HG03097 (cell line): Measurements from ENCODE around the gene EIPR1.
A peak's percentile ranks its signal among the peaks of the same experiment; 100 is the strongest.

Source experiments
- ATAC-seq: cut with Tn5 transposase; IDR thresholded peaks from one replicate; pipeline ENCODE4 v1.9.1; 2021; ENCODE audit not compliant: unreplicated experiment, low FRiP score

Gene EIPR1

GRCh38 chr2:3224681-3225080 is 152.9 kb downstream of the EIPR1 start:
- no peak for ATAC-seq

- ATAC-seq, result peak; percentile 79
These were observed 154.3 kb downstream of the EIPR1 start for GRCh38 chr2:3223080-3223923.

GRCh38 chr2:3222636-3223035 is 155.0 kb downstream of the EIPR1 start:
- peak; percentile 43 for ATAC-seq

GRCh38 chr2:3219536-3219935 is 158.1 kb downstream of the EIPR1 start:
- ATAC-seq, result no peak

GRCh38 chr2:3217646-3218045 is 160.0 kb downstream of the EIPR1 start:
- ATAC-seq, result no peak

GRCh38 chr2:3216841-3217495 is 160.7 kb downstream of the EIPR1 start:
- no peak for ATAC-seq

- ATAC-seq, result no peak
These were observed 162.7 kb downstream of the EIPR1 start for GRCh38 chr2:3214806-3215404.

- ATAC-seq, result no peak
These were observed 163.6 kb downstream of the EIPR1 start for GRCh38 chr2:3214065-3214464.

- ATAC-seq, result no peak
These were observed 164.6 kb downstream of the EIPR1 start for GRCh38 chr2:3212984-3213383.

- ATAC-seq, result no peak
These were observed 165.6 kb downstream of the EIPR1 start for GRCh38 chr2:3212061-3212362.

- no peak for ATAC-seq
These were observed 166.2 kb downstream of the EIPR1 start for GRCh38 chr2:3211256-3212060.

- no peak for ATAC-seq
These were observed 167.4 kb downstream of the EIPR1 start for GRCh38 chr2:3210257-3210656.

- no peak for ATAC-seq
These were observed 168.4 kb downstream of the EIPR1 start for GRCh38 chr2:3209258-3209657.

- ATAC-seq, result no peak
These were observed 169.0 kb downstream of the EIPR1 start for GRCh38 chr2:3208591-3208990.

GRCh38 chr2:3208179-3208578 is 169.4 kb downstream of the EIPR1 start:
- ATAC-seq, result no peak

GRCh38 chr2:3207091-3207491 is 170.5 kb downstream of the EIPR1 start:
- no peak for ATAC-seq

GRCh38 chr2:3205845-3206244 is 171.8 kb downstream of the EIPR1 start:
- no peak for ATAC-seq

GRCh38 chr2:3204031-3204821 is 173.4 kb downstream of the EIPR1 start:
- ATAC-seq, result no peak

- no peak for ATAC-seq
These were observed 174.1 kb downstream of the EIPR1 start for GRCh38 chr2:3203497-3204019.

- ATAC-seq, result no peak
These were observed 174.7 kb downstream of the EIPR1 start for GRCh38 chr2:3202926-3203325.
